GM19455 (cell line): ENCODE results near the gene DOCK7.
"Not testable (repeated sequence)": the region's sequence is repeated elsewhere in the genome, so short reads cannot be mapped to it uniquely, and the experiment has no call there.

Experiments used
- ATAC-seq: cut with Tn5 transposase; IDR thresholded peaks from one replicate; pipeline ENCODE4 v1.9.1; 2021; ENCODE audit not compliant: unreplicated experiment

DOCK7 gene

DNA sequence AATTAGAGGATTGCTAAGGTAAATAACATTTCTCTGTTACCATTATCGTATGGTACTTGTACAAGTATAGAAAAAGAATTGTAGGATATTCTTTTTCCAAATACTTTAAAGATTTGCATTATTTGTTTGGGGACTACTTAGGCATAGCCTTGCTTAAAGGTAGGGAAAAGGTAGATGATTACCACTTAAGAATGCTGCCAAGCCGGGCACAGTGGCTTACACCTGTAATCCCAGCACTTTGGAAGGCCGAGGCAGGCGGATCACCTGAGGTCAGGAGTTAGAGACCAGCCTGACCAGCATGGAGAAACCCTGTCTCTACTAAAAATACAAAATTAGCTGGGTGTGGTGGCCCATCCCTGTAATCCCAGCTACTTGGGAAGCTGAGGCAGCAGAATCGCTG, 10.0 kb upstream of the DOCK7 start:
- not testable (repeated sequence) for ATAC-seq

GRCh38 chr1:62694479-62694878, 6.3 kb upstream of the DOCK7 start:
- ATAC-seq, result not testable (repeated sequence)

GRCh38 chr1:62693123-62693522, 4.9 kb upstream of the DOCK7 start:
- no peak for ATAC-seq

GRCh38 chr1:62691062-62691844, 3.1 kb upstream of the DOCK7 start:
- ATAC-seq, result no peak

- ATAC-seq, result no peak
Measured at GRCh38 chr1:62689524-62689923, 1.3 kb upstream of the DOCK7 start.

DNA sequence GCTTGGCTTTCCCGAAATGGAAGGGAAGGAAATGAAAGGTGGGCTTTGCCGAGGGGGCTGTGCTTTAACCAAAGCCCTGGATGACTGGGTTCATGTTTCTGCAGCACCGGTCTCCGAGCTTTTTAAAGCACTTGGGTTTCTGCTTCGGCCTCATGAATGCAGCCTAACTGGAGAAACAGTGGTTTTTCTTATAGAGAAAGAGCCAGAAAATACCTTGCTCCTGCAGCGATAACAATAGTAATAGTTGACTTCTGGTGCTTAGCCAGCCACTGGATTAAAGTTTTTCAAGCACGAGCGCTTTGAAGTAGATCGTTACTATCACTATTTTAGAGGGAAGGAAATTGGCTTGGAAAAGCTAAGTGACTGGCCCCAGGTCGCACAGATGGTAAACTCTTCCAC, 500 bp upstream of the DOCK7 start:
- ATAC-seq, result peak; percentile 12

GRCh38 chr1:62687421-62687902, 724 bp downstream of the DOCK7 start:
- ATAC-seq, result peak; percentile 52

DNA sequence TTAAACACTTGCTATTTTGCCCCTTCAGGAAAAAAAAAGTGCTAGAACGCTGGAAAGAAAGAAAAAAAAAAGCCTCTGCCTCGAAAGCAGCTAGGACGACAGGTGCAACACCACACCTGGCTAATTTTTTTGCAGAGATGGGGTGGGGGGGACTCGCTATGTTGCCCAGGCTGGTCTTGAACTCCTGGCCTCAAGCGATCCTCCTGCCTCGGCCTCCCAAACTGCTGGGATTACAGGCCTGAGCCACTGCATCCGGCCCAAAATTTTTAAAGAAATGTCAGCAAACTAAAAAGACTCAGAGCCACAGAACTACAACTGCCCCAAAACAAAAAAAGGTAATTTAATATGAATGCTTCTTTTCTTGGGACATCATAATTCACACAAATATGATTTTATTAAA, 1.4 kb downstream of the DOCK7 start:
- no peak for ATAC-seq

DNA sequence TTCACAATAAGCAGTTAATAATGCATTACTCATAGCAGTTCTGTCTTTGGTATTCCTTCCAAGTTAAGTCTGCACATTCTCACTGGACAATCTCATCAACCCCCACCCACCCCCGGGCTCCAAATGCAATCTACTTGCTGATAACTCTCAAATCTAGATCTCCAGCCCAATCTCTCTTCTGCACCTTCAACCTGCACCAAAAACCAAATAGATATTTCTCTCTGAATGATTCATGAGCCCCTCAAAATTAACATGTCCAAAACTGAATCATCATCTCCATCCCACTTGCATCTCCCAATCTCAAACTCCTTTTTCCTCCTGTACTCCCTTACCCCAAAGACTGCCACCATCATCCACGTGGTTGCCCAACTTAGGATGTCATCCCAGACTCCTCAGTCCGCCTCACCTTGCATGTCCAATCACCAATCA, 2.7 kb downstream of the DOCK7 start:
- ATAC-seq, result no peak

DNA sequence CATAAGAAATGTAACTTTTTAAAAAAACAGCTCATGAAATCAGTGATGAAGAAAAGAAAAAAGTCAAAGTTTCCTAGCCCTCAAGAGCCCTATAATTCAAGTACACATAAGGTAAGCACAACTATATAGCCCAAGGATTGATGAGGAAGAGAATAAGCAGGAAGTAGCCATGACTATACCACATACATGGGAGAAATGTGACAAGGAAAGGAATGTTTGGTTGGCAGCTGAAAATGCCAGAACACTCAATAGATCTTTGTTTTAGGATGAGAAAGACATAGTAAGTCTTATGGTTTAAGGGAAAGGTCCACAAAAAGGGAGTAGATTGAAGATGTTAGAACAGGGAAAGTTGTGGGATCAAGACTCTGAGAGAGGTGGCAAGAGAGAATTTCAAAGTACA, 5.7 kb downstream of the DOCK7 start:
- ATAC-seq, result no peak

DNA sequence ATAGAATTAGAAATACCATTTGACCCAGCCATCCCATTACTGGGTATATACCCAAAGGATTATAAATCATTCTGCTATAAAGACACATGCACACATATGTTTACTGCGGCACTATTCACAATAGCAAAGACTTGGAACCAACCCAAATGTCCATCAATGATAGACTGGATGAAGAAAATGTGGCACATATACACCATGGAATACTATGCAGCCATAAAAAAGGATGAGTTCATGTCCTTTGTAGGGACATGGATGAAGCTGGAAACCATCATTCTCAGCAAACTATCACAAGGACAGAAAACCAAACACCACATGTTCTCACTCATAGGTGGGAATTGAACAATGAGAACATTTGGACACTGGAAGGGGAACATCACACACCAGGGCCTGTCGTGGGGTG, 7.2 kb downstream of the DOCK7 start:
- not testable (repeated sequence) for ATAC-seq

DNA sequence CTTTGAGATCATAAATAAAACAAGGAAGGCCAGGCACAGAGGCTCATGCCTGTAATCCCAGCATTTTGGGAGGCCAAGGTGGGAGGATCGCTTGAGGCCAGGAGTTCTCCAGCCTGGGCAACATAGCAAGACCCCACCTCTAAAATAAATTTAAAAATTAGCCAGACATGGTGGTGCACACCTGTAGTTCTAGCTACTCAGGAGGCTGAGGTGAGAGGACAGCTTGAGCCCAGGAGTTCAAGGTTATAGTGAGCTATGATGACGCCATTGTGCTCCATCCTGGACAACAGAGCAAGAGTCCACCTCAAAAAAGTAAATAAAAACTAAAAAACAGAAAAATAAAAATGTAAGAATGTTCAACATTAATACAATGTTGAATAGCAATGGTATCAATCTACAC, 10.4 kb downstream of the DOCK7 start:
- not testable (repeated sequence) for ATAC-seq

DNA sequence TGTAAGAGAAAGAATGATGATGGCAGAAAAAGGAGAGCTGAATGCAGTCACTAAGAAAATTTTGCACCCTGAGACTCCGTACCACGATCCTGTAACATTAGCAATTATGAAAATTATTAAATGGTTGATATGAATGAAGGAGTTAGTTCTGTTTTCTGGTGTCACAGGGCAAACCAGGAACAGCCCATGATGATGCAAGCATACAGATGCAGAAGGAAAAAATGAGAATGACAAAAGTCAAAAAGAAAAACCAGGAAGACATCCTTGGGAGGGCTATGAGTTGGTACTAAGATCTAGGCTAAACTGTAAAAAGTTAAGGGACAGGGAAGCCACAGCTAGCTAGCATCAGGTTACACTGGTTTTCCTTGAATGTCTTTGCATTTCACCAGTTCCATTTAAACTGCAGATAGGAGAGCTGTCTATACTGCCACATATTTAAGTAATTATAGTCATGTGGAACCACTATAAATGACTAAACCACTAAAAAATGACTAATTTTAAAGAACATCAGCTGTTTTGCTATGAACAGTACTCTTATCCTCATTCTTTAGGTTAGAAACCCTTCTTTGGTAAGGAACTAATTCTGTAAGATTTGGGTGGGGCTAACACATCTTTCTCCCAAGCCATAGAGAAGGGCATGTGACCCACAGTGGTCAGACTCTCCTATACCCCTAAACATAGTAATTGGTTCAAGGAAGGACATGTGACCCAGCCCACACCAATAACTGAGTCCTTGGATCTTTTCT, 11.4 kb downstream of the DOCK7 start:
- no peak for ATAC-seq

- no peak for ATAC-seq
Measured at GRCh38 chr1:62673629-62674028, 14.6 kb downstream of the DOCK7 start.

- no peak for ATAC-seq
Measured at GRCh38 chr1:62672029-62672428, 16.2 kb downstream of the DOCK7 start.

- no peak for ATAC-seq
Measured at GRCh38 chr1:62654744-62655143, 33.4 kb downstream of the DOCK7 start.

GRCh38 chr1:62652387-62652786, 35.8 kb downstream of the DOCK7 start:
- no peak for ATAC-seq

DNA sequence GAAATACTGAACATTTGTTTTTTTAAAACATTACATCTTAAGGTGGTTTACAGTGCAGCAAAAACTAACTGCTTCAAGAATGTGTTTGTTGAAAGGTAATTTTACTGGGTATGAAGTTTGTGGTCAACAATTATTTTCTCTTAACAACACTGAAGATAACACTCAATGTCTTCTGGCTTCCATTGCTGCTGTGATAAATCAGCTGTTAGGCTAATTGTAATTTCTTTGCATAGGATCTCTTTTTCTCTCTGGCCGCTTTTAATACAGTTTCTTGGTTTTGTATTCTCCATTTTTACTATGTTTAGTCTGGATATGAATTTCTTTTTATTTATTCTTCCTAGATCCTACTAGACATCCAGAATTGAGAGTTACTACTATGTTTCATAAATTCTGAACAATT, 44.9 kb downstream of the DOCK7 start:
- ATAC-seq, result no peak

DNA sequence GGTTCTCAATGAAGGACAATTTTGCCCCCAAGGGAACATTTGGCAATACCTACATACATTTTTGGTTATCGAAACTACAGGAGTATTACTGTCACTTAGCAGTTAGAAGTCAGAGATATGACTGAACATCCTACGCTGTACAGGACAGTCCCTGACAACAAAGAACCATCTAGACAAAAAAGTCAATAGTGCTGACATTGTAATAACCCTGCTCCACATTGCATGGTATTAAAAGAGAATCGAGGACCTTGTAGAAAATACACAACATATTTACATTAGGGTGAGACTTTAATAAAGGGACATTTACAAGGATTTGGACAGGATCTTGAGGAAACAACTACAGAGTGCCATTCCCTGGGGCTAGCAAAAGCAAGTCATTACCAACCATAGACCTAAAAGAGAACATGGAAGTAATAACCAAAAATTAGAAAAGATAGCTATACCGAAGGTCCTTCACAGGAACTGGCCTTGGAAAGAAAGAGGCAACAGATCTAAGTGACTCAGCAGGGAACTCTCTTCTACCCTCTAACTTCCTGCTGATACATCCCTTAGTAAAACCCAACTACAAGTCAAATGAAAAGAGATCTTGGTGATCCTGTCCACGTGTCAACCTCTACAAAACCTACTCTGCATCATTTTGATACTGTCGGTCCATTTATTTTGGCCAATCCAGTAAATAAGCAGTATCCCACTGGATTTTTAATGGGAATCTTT, 50.6 kb downstream of the DOCK7 start:
- ATAC-seq, result no peak

DNA sequence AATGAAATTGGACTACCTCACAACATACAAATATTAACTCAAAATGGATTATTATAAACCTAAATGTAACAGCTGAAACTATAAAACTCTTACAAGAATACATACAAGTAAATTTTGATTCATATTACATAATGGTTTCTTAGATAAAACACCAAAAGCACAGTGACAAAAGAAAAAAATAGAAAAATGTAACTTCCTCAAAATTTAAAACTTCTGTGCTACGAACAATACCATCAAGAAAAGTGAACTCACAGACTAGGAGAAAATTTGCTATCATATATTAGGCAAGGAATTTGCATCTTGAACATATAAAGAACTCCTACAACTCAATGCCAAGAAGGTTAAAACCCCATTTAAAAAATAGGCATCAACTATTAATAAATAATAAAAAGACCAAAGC, 59.7 kb downstream of the DOCK7 start:
- ATAC-seq, result no peak

DNA sequence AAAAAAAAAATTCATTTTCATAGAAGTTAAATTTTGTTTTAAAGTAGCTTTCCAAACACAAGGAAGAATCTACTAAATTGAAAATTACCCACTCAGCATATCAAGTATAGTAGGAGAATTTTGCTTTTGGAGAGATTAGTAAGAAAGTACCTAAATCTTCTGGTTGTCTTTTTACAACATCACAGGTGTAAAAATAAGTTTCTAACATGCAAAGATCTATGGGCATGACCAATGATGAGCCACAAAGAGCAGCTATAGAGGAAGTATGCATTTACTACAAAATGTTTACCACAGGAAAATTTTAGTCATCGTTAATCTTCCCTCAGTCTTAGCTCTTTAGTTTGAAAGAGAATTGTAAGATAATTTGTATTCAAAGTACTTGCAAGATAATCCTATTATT, 62.8 kb downstream of the DOCK7 start:
- no peak for ATAC-seq

DNA sequence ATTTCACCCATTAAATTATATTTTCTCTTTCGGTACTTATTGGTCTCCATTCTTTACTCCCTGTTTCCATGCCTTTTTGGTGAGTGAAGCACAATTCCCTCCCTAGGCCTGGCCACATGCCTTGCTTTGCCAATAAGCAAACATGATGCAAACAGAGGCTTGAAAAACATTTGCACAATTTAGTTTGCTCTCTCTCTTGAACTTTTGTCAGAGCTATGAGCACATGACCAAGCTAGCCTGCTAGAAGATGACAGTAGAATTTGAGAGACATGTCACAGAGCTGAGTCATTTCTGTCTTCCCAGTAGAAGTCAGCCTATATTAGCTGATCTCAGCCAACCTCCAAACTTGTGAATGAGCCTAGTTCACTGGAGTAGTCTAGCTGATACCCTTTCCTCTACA, 66.3 kb downstream of the DOCK7 start:
- peak; percentile 91 for ATAC-seq
